ENCODE data around the gene PATL2.
"Not testable (repeated sequence)": the region's sequence is repeated elsewhere in the genome, so short reads cannot be mapped to it uniquely, and the experiment has no call there.

DNA sequence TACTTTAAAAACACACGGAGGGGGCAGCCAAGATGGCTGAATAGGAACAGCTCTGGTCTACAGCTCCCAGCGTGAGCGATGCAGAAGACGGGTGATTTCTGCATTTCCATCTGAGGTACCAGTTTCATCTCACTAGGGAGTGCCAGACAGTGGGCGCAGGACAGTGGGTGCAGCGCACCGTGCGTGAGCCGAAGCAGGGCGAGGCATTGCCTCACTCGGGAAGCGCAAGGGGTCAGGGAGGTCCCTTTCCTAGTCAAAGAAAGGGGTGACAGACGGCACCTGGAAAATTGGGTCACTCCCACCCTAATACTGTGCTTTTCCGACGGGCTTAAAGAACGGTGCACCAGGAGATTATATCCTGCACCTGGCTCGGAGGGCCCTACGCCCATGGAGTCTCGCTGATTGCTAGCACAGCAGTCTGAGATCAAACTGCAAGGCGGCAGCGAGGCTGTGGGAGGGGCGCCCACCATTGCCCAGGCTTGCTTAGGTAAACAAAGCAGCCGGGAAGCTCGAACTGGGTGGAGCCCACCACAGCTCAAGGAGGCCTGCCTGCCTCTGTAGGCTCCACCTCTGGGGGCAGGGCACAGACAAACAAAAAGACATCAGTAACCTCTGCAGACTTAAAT, 28.2 kb upstream of the PATL2 start:
- TF ChIP-seq, protein P1, sequence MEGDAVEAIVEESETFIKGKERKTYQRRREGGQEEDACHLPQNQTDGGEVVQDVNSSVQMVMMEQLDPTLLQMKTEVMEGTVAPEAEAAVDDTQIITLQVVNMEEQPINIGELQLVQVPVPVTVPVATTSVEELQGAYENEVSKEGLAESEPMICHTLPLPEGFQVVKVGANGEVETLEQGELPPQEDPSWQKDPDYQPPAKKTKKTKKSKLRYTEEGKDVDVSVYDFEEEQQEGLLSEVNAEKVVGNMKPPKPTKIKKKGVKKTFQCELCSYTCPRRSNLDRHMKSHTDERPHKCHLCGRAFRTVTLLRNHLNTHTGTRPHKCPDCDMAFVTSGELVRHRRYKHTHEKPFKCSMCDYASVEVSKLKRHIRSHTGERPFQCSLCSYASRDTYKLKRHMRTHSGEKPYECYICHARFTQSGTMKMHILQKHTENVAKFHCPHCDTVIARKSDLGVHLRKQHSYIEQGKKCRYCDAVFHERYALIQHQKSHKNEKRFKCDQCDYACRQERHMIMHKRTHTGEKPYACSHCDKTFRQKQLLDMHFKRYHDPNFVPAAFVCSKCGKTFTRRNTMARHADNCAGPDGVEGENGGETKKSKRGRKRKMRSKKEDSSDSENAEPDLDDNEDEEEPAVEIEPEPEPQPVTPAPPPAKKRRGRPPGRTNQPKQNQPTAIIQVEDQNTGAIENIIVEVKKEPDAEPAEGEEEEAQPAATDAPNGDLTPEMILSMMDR (IDR thresholded peaks at IDR 0.05), result not testable (repeated sequence)
- TF ChIP-seq POLR2A (IDR thresholded peaks at IDR 0.05), result not testable (repeated sequence)

Measured in testis (tissue), 2 donors.